HG03135 (cell line): ENCODE data around the gene MAP3K1.

ENCODE experiments used
- ATAC-seq: cut with Tn5 transposase; IDR thresholded peaks from one replicate; pipeline ENCODE4 v1.9.1; 2021; ENCODE audit warnings: mild to moderate bottlenecking, moderate library complexity; ENCODE audit not compliant: unreplicated experiment

MAP3K1 gene

GRCh38 chr5:56900395-56900794 lies 85.0 kb downstream of the MAP3K1 start:
- no peak for ATAC-seq

GRCh38 chr5:56900858-56901578 lies 85.7 kb downstream of the MAP3K1 start:
- ATAC-seq: no peak

- ATAC-seq: peak; percentile 38
Observed at GRCh38 chr5:56908942-56909293, 93.6 kb downstream of the MAP3K1 start.

- ATAC-seq: peak; percentile 86
Observed at GRCh38 chr5:56909294-56910209, 94.2 kb downstream of the MAP3K1 start, which contains the start of gene SETD9. Gene SETD9 (plus strand): TSS chr5:56909596. CDS start chr5:56909646, 50 bp downstream.

GRCh38 chr5:56910210-56910965 lies 95.0 kb downstream of the MAP3K1 start:
- peak; percentile 9 for ATAC-seq

GRCh38 chr5:56913766-56914165 lies 98.4 kb downstream of the MAP3K1 start:
- no peak for ATAC-seq

- ATAC-seq: no peak
Observed at GRCh38 chr5:56914678-56915077, 99.3 kb downstream of the MAP3K1 start.

GRCh38 chr5:56917534-56917933 lies 102.2 kb downstream of the MAP3K1 start:
- no peak for ATAC-seq

- ATAC-seq: no peak
Observed at GRCh38 chr5:56918054-56918453, 102.7 kb downstream of the MAP3K1 start.

- ATAC-seq: no peak
Observed at GRCh38 chr5:56919942-56920662, 104.8 kb downstream of the MAP3K1 start.

GRCh38 chr5:56922922-56923321 lies 107.6 kb downstream of the MAP3K1 start:
- ATAC-seq: no peak

GRCh38 chr5:56934325-56934724 lies 119.0 kb downstream of the MAP3K1 start:
- no peak for ATAC-seq

GRCh38 chr5:56938858-56939257 lies 123.5 kb downstream of the MAP3K1 start:
- ATAC-seq: no peak

GRCh38 chr5:56941981-56942380 lies 126.6 kb downstream of the MAP3K1 start:
- no peak for ATAC-seq
